ENCODE results near the gene DDHD1.

DNA sequence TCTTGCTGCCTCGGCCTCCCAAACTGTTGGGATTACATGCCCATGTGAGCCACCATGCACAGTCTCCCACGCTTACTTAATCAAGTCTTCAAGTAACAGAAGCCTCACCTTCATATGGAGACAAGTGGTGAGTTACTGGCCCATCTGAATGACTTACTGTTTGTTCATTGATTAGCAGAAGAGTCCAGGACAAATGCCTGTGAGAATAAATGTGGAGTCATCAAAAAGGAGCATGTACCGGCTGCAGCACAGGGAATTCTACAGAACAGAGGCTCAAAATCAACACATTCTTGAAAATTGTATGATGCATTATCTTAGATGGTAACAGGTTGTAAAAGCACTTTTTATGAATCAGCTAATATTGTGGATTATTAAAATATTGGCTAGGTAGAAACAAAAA, 129.8 kb downstream of the DDHD1 start:
- no peak for TF ChIP-seq POLR2AphosphoS5 (IDR thresholded peaks at IDR 0.05)
- TF ChIP-seq, protein P1, sequence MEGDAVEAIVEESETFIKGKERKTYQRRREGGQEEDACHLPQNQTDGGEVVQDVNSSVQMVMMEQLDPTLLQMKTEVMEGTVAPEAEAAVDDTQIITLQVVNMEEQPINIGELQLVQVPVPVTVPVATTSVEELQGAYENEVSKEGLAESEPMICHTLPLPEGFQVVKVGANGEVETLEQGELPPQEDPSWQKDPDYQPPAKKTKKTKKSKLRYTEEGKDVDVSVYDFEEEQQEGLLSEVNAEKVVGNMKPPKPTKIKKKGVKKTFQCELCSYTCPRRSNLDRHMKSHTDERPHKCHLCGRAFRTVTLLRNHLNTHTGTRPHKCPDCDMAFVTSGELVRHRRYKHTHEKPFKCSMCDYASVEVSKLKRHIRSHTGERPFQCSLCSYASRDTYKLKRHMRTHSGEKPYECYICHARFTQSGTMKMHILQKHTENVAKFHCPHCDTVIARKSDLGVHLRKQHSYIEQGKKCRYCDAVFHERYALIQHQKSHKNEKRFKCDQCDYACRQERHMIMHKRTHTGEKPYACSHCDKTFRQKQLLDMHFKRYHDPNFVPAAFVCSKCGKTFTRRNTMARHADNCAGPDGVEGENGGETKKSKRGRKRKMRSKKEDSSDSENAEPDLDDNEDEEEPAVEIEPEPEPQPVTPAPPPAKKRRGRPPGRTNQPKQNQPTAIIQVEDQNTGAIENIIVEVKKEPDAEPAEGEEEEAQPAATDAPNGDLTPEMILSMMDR (IDR thresholded peaks at IDR 0.05), result no peak

Measured in prostate gland (tissue), 2 donors.